ENCODE results near the gene TMEM127.
"Not testable (repeated sequence)": the region's sequence is repeated elsewhere in the genome, so short reads cannot be mapped to it uniquely, and the experiment has no call there.

TMEM127 gene

DNA sequence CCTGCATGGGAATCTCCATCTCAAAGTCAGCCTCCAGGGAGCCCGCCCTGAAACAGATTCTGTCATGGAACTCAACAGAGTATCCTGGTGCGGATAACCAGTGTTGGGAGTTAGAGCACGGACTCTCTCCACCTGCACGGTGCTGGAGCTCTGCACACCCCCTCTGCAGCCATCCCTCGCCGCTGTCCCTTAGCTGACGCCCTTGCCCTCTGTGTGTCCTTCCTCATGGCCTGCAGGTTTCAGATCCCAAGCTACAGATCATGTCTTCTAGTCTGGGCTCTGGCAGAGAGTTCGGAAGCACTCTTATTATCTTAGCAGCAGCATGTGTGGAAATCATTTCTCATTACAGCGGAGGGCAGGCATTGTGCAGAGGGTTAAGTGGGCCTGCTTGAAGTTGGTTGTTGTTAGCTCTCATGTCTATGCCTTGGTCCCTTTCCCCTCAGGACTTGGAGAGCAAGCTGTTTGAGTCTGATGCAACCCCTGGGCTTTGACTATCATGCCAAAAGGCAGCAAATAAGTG lies 26.0 kb downstream of the TMEM127 start:
- DNase-seq, result no peak

DNA sequence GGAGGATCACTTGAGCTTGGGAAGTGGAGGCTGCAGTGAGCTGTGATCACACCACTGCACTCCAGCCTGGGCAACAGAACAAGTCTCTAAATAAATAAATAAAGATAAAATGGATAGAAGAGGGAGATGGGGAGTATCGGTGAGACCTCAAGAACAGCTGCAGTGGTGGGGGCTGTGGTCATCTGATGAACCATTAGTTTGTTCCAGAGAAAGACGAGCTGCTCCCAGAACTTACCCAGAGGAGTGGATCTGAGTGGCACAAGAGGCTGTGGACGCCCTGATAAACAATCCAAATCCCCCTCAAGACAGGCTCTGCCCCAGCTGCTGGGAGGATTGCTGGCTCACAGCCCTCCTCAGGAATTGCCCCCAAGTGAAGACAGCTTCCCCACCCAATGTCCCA lies 26.7 kb downstream of the TMEM127 start:
- DNase-seq, result no peak

DNA sequence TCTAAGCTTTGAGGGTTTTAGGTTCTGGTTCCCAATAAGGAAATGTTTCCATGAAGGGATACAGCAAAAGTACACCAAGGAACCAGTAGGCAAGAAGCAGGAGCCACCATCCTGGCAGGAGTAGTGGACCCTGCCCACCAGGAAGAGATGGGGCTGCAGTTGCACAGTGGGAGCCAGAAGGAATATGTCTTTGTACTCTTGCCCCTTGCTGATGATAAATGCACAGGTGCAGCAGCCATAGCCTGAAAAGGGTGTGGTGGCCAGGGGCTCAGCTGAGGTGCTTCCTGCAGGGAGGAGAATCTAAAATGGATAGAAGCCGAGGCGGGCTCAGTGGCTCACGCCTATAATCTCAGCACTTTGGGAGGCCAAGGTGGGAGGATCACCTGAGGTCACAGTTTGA lies 27.5 kb downstream of the TMEM127 start:
- no peak for DNase-seq

DNA sequence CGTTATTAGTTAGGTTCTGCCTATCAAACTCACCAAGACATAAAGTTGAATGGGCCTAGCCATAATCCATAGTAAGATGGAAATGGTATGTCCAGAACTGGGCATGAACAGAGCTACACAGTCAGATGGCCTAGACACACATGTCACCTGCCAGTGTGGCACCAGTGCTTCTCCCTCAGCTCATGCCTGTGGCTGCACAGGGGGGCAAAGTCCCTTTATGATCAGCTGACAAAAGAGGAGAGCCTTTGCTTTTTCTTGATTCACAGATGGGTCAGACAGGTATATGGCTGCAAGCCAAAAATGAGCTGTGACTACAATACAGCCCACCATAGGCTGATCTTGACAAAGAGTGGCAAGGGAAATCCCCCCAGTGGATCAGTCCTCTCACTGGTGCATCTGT lies 28.9 kb downstream of the TMEM127 start:
- no peak for DNase-seq

DNA sequence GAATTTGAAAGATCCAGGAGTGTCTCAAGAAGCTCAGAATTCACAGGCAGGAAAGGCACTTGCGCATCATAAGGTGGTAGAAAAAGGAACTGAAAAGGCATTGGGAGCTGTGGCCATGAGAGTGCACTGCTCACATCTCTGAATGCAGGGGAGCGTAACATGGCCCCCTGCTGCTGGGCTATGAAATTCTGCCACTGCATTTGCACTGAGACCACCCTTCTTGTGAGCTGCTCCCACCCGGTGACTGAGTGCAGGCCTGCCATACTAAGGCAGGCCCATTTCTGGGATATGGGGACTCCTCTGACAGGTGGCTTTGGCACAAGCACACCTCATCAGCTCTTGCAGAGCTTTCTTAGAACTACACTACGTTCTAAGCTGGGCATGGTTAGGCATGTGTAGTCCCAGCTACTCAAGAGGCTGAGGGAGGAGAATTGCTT lies 31.9 kb downstream of the TMEM127 start:
- no peak for DNase-seq

DNA sequence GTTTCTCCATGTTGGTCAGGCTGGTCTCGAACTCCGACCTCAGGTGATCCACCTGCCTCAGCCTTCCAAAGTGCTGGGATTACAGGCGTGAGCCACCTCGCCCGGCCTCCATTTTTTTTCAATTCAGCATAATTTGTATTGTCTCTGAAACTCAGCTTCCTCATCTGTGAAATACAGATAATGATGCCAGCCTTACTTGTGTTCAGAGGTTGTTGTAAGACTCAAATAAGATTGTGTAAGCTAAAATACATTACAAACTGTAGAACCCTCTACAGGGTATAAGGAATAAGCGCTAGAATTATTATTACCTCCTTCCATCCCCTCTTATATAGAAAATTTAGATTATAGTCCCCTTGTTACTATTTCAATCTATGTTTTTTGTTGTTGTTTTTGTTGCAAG lies 32.4 kb downstream of the TMEM127 start:
- no peak for DNase-seq

DNA sequence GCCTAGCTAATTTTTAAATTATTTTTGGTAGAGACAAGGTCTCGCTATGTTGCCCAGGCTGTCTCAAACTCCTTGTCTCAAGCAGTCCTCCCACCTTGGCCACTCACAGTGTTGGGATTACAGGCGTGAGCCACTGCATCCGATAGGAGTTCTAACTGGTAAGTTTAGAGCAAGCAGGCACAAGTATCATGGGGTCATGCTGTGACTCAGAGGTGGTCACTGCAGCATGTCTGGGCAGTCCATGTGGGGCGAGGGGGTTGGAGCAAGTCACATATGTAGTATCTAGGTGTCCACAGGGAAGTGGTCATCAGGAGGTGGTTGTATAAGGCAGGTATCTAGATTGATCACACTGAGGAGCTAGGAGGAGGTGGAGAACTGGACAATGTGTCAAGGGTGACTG lies 34.5 kb downstream of the TMEM127 start:
- DNase-seq, result no peak

DNA sequence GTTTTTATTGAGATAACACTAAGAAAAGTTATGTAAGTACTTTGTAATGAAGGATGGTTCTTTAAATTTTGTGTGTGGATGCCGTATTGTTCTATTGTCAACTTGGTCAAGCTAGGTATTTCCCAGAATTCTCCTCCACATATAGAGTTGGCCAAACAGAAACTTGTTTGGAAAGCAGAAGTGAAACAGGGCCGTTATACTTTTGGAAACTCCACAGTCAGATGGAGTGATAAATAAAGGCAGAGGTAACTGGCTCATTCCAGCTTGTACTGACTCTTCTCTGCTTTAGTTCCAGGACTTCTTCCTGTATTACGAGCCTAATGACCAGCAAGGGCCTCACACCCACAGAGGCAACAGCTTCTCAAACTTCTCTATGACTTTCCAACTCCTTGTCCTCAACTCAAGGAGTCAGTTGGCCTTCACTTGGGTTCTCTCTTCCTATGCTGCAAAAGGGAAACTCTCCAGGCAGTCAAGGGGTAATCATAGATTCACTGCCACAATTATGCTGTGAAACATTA lies 40.7 kb downstream of the TMEM127 start:
- no peak for DNase-seq

DNA sequence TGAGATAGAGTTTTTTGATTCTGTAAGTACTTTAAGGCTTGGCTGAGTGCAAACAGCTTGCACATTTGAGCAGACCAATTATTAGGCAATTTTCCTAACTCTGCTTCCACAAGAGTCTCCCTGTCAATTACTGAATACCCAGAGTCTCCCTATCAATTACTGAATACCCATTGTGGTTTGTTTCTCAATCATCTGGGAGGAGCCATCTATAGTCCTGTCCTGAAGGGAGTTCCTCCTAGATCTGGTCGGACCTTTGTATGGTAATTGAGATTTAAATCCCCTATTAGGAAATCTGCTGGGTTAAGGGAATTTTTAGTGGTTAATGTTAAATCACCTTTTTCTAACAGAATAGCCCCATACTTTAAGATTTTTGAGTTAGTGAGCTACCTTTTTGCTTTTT lies 44.7 kb downstream of the TMEM127 start:
- DNase-seq, result not testable (repeated sequence)

DNA sequence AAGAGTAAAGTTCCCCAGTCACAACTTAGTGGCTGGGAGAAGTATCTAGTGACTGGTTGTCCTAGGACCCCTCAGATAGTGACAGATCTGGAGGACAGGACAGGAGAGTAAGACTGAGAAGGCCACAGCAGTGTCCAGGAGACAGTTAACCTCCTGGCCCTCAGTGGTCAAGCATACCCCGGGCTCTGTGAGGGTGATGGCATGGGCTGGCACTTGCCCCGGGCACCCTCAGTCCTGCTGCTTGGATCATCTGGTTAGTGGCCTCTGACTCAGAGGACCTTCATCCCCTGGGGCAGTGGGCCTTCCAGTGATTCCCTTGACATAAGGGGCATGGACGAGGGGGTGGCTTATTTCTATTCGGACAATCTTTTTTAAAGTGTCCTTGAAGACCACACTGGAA lies 45.8 kb downstream of the TMEM127 start:
- DNase-seq, result not testable (repeated sequence)

DNA sequence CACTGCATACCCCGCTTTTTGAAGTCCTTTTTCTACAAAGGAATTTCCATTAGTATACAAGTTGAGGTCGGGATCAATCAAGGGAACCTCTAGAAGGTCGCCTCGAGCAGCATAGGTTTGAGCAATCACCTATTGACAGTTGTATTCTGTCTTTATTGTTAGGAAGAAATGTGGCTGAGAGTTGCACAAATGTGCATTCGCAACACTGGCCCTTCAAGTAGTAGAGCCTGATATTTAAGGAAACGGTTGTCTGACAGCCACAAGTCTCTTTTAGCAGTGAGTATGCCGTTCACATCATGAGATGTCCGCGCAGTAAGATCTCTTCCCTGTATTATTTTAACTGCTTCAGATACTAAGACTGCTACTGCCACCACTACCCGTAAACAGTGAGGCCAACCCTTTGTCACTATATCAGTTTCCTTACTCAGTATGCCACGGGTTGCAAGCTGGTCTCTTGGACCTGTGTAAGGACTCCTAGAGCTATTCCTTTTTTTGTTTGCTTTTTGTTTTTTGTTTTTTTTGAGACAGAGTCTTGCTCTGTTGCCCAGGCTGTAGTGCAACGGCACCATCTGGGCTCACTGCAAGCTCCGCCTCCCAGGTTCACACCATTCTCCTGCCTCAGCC lies 47.2 kb downstream of the TMEM127 start:
- no peak for DNase-seq

DNA sequence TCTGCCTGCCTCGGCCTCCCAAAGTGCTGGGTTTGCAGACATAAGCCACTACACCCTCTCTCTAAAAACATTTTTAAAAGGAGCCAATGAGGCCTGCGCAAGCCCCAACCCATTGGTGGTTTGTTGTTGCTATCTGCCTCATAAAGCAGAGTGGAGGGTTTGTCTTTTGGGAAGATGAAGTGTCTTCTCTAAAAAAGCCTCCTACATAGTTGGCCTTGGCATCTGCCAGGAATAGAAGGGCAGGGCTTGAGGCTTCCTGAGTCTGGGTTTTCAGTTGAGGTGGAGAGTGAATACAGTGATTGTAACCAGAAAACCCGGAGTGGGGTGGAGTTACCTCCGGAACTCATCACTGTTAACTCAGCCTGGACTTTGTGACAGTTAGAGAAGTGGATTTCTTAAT lies 51.2 kb downstream of the TMEM127 start:
- DNase-seq, result no peak

DNA sequence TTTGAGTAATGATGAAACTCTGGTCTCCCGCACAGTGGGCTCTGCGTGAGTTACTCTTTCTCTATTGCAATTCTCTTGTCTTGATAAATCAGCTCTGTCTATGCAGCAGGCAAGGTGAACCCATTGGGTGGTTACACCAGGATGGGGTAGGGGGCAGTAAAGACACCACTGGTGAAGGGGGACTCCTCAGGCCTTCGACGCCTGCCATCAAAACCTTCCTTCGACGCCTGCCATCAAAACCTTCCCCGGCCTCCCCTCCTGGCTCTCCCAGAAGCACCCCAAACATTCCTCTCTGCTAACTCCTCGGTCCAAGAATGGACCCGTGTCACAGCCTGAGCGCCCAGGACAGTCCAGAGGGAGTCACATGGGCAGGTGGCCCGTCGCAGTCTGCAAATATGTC lies 52.4 kb downstream of the TMEM127 start:
- DNase-seq, result no peak

DNA sequence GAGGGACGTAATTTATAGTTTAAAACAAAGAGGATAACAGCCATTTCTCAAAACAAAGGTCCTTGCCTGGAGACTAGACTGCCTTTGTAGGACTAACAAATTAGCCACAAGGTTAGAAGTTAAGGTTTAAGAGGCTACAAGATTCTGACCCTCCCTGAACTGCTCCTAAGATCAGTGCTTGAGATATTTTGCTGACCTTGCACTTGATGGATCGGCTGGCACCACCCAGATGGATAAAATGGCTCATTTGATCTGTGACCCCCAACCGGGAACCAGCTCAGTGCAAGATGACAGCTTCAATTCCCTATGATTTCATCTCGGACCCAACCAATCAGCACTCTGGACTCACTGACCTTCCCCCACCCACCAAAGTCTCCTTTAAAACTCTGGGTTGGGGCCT lies 53.5 kb downstream of the TMEM127 start:
- no peak for DNase-seq

DNA sequence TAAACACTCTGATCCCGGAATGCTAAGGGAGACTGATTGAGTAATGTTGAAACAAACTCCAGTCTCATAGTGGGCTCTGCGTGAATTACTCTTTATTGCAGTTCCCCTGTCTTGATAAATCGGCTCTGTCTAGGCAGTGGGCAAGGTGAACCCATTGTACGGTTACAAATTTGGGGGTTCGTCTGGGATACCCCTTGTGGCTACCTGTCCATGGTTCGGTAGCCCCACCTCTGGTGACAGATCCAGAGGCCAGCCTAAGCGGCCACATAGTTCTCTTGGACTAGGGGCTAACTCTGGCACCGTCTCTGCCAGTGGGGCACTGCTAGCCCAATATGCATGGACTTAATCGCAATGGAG lies 56.1 kb downstream of the TMEM127 start:
- no peak for DNase-seq

DNA sequence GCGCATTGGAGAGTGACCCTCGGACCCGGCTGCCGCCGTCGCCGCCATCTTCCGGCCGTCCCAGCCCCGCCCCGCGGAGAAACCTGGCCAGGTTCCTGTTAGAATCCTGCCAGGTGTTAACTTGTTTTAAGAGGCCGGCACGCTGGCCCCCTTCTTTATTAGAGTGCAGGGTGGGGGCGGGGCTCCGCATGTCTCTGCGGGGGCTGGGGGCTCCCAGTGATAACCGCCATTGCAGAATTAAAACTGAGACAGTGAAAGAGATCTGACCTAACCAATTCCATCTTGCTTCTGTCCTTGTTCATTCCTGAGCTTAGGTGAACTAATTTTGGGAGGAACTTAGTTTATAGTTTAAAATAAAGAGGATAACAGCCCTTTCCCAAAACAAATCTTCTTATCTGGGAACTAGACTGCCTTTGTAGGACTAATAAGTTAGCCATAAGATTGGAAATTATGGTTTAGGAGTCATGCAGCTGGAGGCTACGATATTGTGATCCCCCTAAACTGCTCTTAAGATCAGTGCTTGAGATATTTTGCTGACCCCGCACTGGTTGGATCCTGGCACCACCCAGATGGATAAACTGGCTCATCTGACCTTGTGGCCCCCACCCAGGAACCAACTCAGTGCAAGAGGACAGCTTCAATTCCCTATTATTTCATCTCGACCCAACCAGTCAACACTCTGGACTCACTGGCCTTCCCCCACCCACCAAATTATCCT lies 56.6 kb downstream of the TMEM127 start:
- DNase-seq, result no peak

DNA sequence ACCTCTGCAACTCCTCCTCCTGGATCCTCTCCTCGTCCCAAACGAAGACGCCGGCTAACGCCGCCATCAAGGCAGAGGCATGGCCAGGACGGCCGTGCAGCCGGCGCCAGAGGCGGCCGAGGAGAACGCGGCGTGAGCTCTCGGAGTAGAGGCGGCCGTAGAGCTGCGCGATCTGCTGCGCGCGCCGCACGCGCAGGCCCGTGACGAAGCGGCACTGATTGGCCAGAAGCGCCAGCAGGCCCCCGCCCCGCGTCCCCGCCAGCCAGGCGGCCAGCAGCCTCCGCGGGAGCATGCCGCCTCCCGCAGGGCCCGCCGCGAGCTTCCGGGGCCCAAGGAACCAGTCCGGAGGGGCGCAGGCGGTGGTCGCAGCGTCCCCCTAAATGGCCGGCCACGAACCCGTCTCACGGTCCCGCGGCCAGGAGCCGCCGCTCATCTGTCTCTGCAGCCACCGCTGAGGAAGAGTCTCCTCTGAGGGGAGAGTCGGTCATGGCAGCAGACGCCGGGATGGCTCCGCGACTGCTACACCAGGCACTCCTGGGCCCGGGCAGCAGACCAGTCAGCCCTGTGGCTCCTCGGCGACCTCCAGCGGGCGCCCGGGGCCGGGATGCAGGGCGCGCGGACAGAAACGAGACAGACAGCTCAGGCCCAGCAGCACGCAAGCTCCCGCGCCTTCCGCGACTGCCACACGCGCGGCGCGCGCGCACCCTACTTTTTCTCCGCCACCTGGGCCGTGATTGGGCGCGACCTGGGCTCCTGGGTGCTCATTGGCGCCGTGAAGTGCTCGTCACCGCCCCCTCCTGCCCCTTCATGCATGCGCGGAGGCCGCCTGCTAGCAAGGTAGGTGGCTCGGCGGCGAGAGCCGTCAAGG lies 57.4 kb downstream of the TMEM127 start, which contains the start of gene STARD7:
TSS of gene STARD7 (minus strand) at position 685 of the 868 bp plus-strand sequence. CDS start at position 292, 393 bp downstream.
- peak; percentile 75 for DNase-seq

DNA sequence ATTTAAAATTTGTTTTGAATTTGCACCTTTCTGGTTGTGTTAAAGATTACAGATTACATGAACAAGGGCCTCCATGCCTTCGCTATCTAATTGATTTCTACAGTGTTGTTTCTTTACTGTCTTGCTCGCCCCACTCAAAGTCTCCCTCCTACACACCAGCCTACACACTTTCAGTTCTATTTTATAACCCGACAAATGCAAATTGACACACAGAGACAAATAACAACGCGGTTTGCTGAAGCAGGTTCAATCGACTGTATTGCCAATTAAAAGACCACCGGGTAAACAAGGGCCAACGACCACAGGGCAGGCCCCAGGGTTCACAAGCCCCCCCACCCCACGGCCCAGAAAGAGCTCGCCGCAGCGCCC lies 58.0 kb downstream of the TMEM127 start:
- no peak for DNase-seq

DNA sequence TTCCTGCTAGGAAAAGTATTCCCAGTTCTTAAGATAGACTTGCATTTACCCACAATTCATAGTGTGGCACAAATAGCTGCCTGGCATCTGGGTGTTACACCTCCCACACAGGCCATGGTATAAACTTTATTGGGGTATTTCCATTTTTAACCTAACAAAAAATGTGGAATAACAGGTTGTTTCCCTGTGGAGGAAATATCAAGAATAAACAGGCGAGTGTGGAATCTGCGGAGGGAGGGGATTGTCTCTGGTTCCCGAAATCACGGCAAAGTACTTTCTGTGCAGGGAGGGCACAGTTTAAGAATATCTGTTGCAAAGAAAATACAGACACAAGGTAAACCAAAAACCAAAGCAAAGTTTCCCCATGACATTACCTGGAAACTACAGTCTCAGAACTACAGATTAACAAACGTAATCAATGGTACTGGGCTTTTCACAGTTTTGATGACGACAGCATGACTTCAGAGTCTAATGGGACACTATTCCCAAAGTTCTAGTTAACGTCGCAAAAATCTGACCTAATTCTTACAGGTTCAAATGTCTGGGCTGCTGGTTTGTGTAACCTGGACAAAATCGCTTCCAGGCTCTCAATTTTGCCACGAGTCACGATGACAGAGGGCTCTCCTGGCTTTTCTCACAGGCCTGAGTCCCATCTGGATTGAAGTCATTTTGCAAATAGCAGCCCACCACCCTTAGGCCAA lies 58.6 kb downstream of the TMEM127 start:
- no peak for DNase-seq

DNA sequence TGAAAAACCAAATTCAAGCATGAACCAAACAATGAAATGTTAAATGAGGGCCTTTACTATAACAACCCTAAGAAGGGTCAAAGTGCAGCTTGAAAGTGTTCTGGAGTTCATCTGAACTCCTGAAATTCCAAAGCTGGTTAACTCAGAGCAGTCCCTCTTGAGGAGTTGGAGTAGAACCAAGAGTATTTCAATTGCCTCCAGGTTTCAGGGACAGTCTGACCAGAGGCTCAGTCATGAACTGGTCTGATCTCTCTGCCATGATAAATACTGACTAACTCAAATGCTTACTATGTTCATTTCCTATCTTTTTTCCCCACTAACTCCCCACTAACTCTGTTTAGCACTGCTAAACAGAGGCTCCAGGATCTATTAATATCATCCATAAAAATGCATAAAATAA lies 59.9 kb downstream of the TMEM127 start:
- no peak for DNase-seq

DNA sequence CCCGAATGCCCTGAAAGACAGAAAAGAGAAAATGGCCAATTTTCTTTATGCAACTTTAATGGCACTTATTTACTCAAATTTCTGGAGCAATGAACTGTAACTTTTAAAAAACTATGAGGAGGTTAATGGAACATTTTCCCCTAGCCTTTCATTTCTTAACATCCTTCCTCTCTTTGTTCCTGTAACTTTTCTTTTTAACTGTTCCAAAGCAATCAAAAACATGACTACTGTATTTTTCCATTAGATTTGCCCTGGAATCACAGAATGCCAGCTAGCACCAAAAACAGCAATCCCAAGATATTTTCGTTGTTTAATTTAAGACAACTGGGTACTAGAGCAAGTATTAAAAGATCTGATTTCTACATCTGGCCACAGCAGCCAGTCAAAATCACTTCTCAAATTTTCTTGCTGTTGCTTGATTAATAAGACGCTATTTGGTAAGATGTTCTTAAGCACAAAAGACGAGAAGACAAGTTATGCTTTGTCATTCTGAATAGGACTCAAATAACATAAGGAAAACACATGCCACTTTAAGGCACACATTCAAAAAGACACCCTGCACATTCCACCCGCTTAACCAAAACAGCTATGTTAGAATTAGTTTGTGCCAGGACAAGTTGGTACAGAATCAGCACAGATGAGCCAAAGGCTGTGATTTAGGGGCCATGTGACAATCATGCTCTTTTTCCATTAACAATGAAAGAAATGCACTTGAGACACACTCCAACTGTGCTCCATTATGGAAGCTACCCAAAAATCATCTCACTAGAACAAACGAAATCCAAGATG lies 60.8 kb downstream of the TMEM127 start:
- DNase-seq, result no peak

Data from NCI-H1436 treated with DMSO at 0.1 percent for 48 hours (cell line).